ENCODE measurements around the gene ITPA. TPM values are rescaled to one million over a fixed set of nuclear protein-coding genes. Genes with fewer than 3 reads are reported as not detected.

ITPA gene
- total and polyA plus RNA-seq, 2 of the 13 experiments (the other 11 are each of a cell fraction or from before 2014, with no cell fraction given): 60.1 to 103 TPM

DNA sequence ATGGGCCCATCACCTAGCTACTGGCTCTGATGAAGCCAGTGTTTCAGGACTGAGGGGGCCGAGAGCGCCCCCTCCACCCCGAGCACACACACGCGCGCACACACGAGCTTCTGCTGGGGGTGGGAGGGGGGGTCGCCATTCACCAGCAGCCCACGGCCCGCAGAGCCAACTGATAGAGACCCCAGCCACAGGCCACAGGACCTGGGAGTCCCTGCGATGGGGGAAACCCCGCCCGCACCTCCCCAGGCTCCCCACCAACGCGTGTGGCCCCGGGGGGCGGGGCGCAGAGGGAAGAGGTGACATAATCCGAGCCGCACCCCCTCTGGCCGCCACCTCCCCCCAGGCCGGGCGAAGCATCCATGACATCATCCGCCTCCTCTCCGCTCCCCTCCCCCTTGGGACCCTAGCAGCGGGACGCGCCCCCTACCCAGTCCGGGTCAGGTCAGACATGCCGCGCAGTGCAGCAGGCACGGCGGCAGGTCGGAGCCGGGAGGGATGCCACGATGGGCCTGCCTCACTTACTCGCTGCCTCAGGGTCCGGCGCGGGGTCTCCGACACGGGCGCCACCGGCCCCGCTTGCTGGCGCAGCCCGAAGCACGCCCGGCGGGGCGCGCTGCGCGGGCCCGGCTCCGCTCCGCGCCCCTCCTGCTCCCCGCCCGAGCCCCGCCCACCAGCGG lies 36.2 kb upstream of the ITPA start, which contains the start of gene LZTS3 (continued):
- TF ChIP-seq, protein P1, sequence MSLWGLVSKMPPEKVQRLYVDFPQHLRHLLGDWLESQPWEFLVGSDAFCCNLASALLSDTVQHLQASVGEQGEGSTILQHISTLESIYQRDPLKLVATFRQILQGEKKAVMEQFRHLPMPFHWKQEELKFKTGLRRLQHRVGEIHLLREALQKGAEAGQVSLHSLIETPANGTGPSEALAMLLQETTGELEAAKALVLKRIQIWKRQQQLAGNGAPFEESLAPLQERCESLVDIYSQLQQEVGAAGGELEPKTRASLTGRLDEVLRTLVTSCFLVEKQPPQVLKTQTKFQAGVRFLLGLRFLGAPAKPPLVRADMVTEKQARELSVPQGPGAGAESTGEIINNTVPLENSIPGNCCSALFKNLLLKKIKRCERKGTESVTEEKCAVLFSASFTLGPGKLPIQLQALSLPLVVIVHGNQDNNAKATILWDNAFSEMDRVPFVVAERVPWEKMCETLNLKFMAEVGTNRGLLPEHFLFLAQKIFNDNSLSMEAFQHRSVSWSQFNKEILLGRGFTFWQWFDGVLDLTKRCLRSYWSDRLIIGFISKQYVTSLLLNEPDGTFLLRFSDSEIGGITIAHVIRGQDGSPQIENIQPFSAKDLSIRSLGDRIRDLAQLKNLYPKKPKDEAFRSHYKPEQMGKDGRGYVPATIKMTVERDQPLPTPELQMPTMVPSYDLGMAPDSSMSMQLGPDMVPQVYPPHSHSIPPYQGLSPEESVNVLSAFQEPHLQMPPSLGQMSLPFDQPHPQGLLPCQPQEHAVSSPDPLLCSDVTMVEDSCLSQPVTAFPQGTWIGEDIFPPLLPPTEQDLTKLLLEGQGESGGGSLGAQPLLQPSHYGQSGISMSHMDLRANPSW (CRISPR knock-in tag; IDR thresholded peaks at IDR 0.05; ENCODE audit: borderline replicate concordance): no peak
- TF ChIP-seq SRF (IDR thresholded peaks at IDR 0.05; ENCODE audit: low read depth, low read length) (no peak), GZF1 (CRISPR knock-in tag; IDR thresholded peaks at IDR 0.05) (0 out of 2 replicates have a peak, but pooled peaks have one; percentile 12), ZNF709 (CRISPR knock-in tag; IDR thresholded peaks at IDR 0.05) (peak; percentile 32; the same call in 1 of the 2 replicates), CAMTA2 (CRISPR knock-in tag; IDR thresholded peaks at IDR 0.05; ENCODE audit: borderline replicate concordance) (no peak), HNRNPK (IDR thresholded peaks at IDR 0.05; ENCODE audit: low read depth, low read length, poor library complexity, severe bottlenecking) (peak; percentile 87), ZNF598 (CRISPR knock-in tag; IDR thresholded peaks at IDR 0.05; ENCODE audit: borderline replicate concordance) (no peak), SALL2 (CRISPR knock-in tag; IDR thresholded peaks at IDR 0.05) (peak; percentile 89), ZNF337 (CRISPR knock-in tag; IDR thresholded peaks at IDR 0.05; ENCODE audit: borderline replicate concordance, low read depth) (no peak), ZNF225 (CRISPR knock-in tag; IDR thresholded peaks at IDR 0.05) (peak; percentile 80), ZFP36L2 (CRISPR knock-in tag; IDR thresholded peaks at IDR 0.05) (no peak), HHEX (CRISPR knock-in tag; IDR thresholded peaks at IDR 0.05) (no peak), FOXK2 (IDR thresholded peaks at IDR 0.05) (no peak), BRCA1 (CRISPR knock-in tag; IDR thresholded peaks at IDR 0.05) (no peak; the same call in 1 of the 2 replicates), KDM3A (CRISPR knock-in tag; IDR thresholded peaks at IDR 0.05; ENCODE audit: low read depth) (no peak), BCL6 (CRISPR knock-in tag; IDR thresholded peaks at IDR 0.05) (0 out of 2 replicates have a peak, but pooled peaks have one; percentile 5), MTF1 (CRISPR knock-in tag; IDR thresholded peaks at IDR 0.05) (no peak), RAD21 (CRISPR knock-in tag; IDR thresholded peaks at IDR 0.05) (peak; percentile 49), SALL1 (CRISPR knock-in tag; IDR thresholded peaks at IDR 0.05) (peak; percentile 3; the same call in 1 of the 2 replicates), ZFP1 (CRISPR knock-in tag; IDR thresholded peaks at IDR 0.05) (no peak), JUN (CRISPR knock-in tag; IDR thresholded peaks at IDR 0.05) (peak; percentile 63; the same call in 1 of the 2 replicates)
- TF ChIP-seq, protein P2, sequence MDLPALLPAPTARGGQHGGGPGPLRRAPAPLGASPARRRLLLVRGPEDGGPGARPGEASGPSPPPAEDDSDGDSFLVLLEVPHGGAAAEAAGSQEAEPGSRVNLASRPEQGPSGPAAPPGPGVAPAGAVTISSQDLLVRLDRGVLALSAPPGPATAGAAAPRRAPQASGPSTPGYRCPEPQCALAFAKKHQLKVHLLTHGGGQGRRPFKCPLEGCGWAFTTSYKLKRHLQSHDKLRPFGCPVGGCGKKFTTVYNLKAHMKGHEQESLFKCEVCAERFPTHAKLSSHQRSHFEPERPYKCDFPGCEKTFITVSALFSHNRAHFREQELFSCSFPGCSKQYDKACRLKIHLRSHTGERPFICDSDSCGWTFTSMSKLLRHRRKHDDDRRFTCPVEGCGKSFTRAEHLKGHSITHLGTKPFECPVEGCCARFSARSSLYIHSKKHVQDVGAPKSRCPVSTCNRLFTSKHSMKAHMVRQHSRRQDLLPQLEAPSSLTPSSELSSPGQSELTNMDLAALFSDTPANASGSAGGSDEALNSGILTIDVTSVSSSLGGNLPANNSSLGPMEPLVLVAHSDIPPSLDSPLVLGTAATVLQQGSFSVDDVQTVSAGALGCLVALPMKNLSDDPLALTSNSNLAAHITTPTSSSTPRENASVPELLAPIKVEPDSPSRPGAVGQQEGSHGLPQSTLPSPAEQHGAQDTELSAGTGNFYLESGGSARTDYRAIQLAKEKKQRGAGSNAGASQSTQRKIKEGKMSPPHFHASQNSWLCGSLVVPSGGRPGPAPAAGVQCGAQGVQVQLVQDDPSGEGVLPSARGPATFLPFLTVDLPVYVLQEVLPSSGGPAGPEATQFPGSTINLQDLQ (CRISPR knock-in tag; IDR thresholded peaks at IDR 0.05): no peak; the same call in 1 of the 2 replicates
- TF ChIP-seq, protein P3, sequence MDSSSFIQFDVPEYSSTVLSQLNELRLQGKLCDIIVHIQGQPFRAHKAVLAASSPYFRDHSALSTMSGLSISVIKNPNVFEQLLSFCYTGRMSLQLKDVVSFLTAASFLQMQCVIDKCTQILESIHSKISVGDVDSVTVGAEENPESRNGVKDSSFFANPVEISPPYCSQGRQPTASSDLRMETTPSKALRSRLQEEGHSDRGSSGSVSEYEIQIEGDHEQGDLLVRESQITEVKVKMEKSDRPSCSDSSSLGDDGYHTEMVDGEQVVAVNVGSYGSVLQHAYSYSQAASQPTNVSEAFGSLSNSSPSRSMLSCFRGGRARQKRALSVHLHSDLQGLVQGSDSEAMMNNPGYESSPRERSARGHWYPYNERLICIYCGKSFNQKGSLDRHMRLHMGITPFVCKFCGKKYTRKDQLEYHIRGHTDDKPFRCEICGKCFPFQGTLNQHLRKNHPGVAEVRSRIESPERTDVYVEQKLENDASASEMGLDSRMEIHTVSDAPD (CRISPR knock-in tag; IDR thresholded peaks at IDR 0.05): no peak
- TF ChIP-seq, protein P4, sequence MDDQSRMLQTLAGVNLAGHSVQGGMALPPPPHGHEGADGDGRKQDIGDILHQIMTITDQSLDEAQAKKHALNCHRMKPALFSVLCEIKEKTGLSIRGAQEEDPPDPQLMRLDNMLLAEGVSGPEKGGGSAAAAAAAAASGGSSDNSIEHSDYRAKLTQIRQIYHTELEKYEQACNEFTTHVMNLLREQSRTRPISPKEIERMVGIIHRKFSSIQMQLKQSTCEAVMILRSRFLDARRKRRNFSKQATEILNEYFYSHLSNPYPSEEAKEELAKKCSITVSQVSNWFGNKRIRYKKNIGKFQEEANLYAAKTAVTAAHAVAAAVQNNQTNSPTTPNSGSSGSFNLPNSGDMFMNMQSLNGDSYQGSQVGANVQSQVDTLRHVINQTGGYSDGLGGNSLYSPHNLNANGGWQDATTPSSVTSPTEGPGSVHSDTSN (CRISPR knock-in tag; IDR thresholded peaks at IDR 0.05; ENCODE audit: borderline replicate concordance): peak; percentile 14; the same call in 1 of the 2 replicates

All from HepG2 (cell line).